ENCODE data around the gene GNAQ. TPM values are rescaled to one million over a fixed set of nuclear protein-coding genes. Genes with fewer than 3 reads are reported as not detected.

Gene GNAQ
- total and polyA plus RNA-seq, 3 donors from 2014 or later = 23.5 to 42.9 (median 39.4) TPM

GRCh38 chr9:77779010-77779409 is 252.6 kb downstream of the GNAQ start:
- intact Hi-C loops (cut with DNase I; ENCODE audit: low total_unique reads) = no loop called here
- no peak for DNase-seq
- no peak for TF ChIP-seq POLR2A (IDR thresholded peaks at IDR 0.05)
- TF ChIP-seq CTCF (IDR thresholded peaks at IDR 0.05) = no peak
- Histone ChIP-seq H3K27me3 (no peaks in the 10 kb centered on the region), H3K27ac (no peak overlapping the region), H3K4me1 (peaks cover 8% of the 10 kb centered on the region), H3K9me3 (no peaks in the 10 kb centered on the region), H3K4me3 (no peak overlapping the region), H3K36me3 (ENCODE audit: low read depth, missing control alignments) (no peaks in the 10 kb centered on the region)
- WGBS, 2 donors = 80 to 88% methylated on average over 2 of the region's 2 CpGs

- Histone ChIP-seq H3K27ac (no peak overlapping the region), H3K4me1 (no peaks in the 10 kb centered on the region), H3K4me3 (no peak overlapping the region), H3K9me3 (no peaks in the 10 kb centered on the region), H3K27me3 (no peaks in the 10 kb centered on the region), H3K36me3 (ENCODE audit: low read depth, missing control alignments) (no peaks in the 10 kb centered on the region)
- TF ChIP-seq CTCF (IDR thresholded peaks at IDR 0.05) = no peak
- TF ChIP-seq POLR2A (IDR thresholded peaks at IDR 0.05) = no peak
- WGBS, 2 donors = 82 to 84% methylated on average over 3 of the region's 3 CpGs
- no peak for DNase-seq
- intact Hi-C loops (cut with DNase I; ENCODE audit: low total_unique reads) = no loop called here
Observed at GRCh38 chr9:77773381-77773780, 258.2 kb downstream of the GNAQ start.

- TF ChIP-seq POLR2A (IDR thresholded peaks at IDR 0.05) (no peak), CTCF (IDR thresholded peaks at IDR 0.05) (no peak)
- no peaks in the 10 kb centered on the region for H3K9me3 ChIP-seq
- no peaks in the 10 kb centered on the region for H3K36me3 ChIP-seq (ENCODE audit: low read depth, missing control alignments)
- WGBS, 2 donors = 89 to 91% methylated on average over 5 of the region's 5 CpGs
- H3K27ac ChIP-seq = no peak overlapping the region
- H3K4me3 ChIP-seq = no peak overlapping the region
- no peaks in the 10 kb centered on the region for H3K27me3 ChIP-seq
- intact Hi-C loops (cut with DNase I; ENCODE audit: low total_unique reads) = no loop called here
- DNase-seq = no peak
- no peaks in the 10 kb centered on the region for H3K4me1 ChIP-seq
Observed at GRCh38 chr9:77772646-77773045, 259.0 kb downstream of the GNAQ start.

- Histone ChIP-seq H3K27ac (no peak overlapping the region), H3K4me3 (no peak overlapping the region), H3K9me3 (no peaks in the 10 kb centered on the region), H3K4me1 (no peaks in the 10 kb centered on the region), H3K36me3 (ENCODE audit: low read depth, missing control alignments) (no peaks in the 10 kb centered on the region), H3K27me3 (no peaks in the 10 kb centered on the region)
- intact Hi-C loops (cut with DNase I; ENCODE audit: low total_unique reads) = no loop called here
- DNase-seq = no peak
- WGBS, 2 donors = 90 to 92% methylated on average over 3 of the region's 3 CpGs
- TF ChIP-seq POLR2A (IDR thresholded peaks at IDR 0.05) = no peak
- no peak for TF ChIP-seq CTCF (IDR thresholded peaks at IDR 0.05)
Observed at GRCh38 chr9:77771171-77771570, 260.4 kb downstream of the GNAQ start.

GRCh38 chr9:77770340-77770739 is 261.3 kb downstream of the GNAQ start:
- intact Hi-C loops (cut with DNase I; ENCODE audit: low total_unique reads) = no loop called here
- Histone ChIP-seq H3K27me3 (no peaks in the 10 kb centered on the region), H3K4me1 (no peaks in the 10 kb centered on the region), H3K9me3 (no peaks in the 10 kb centered on the region), H3K27ac (no peak overlapping the region), H3K36me3 (ENCODE audit: low read depth, missing control alignments) (no peaks in the 10 kb centered on the region), H3K4me3 (no peak overlapping the region)
- no peak for DNase-seq
- WGBS, 2 donors = 41 to 51% methylated on average over 6 of the region's 6 CpGs
- TF ChIP-seq POLR2A (IDR thresholded peaks at IDR 0.05) (no peak), CTCF (IDR thresholded peaks at IDR 0.05) (no peak)

Measured in testis (tissue), 3 donors.